ENCODE data around the gene EPHA2.

The EPHA2 gene

GRCh38 chr1:16130827-16131226 lies 25.0 kb downstream of the EPHA2 start:
- TF ChIP-seq CTCF (IDR thresholded peaks at IDR 0.05; ENCODE audit: borderline replicate concordance, insufficient read depth, low read depth, low read length) = no peak

GRCh38 chr1:16129921-16130543 lies 25.8 kb downstream of the EPHA2 start:
- no peak overlapping the region for H3K4me3 ChIP-seq (ENCODE audit: low read depth, low read length)
- no peak for TF ChIP-seq CTCF (IDR thresholded peaks at IDR 0.05; ENCODE audit: borderline replicate concordance, insufficient read depth, low read depth, low read length)

More at GRCh38 chr1:16130827-16131226, 25.0 kb downstream of the EPHA2 start:
- H3K4me3 ChIP-seq (ENCODE audit: low read depth, low read length) = no peak overlapping the region

GRCh38 chr1:16129316-16129715 lies 26.6 kb downstream of the EPHA2 start:
- no peak for TF ChIP-seq CTCF (IDR thresholded peaks at IDR 0.05; ENCODE audit: borderline replicate concordance, insufficient read depth, low read depth, low read length)
- no peak overlapping the region for H3K4me3 ChIP-seq (ENCODE audit: low read depth, low read length)

- no peak overlapping the region for H3K4me3 ChIP-seq (ENCODE audit: low read depth, low read length)
- no peak for TF ChIP-seq CTCF (IDR thresholded peaks at IDR 0.05; ENCODE audit: borderline replicate concordance, insufficient read depth, low read depth, low read length)
These were observed 27.5 kb downstream of the EPHA2 start for GRCh38 chr1:16128338-16128741.

GRCh38 chr1:16127676-16128337 lies 28.1 kb downstream of the EPHA2 start:
- H3K4me3 ChIP-seq (ENCODE audit: low read depth, low read length) = no peak overlapping the region
- no peak for TF ChIP-seq CTCF (IDR thresholded peaks at IDR 0.05; ENCODE audit: borderline replicate concordance, insufficient read depth, low read depth, low read length)

GRCh38 chr1:16126743-16127515 lies 28.9 kb downstream of the EPHA2 start:
- no peak overlapping the region for H3K4me3 ChIP-seq (ENCODE audit: low read depth, low read length)
- TF ChIP-seq CTCF (IDR thresholded peaks at IDR 0.05; ENCODE audit: borderline replicate concordance, insufficient read depth, low read depth, low read length) = no peak

All from GM12875 (cell line).